ENCODE data around the gene AKR1A1.

DNA sequence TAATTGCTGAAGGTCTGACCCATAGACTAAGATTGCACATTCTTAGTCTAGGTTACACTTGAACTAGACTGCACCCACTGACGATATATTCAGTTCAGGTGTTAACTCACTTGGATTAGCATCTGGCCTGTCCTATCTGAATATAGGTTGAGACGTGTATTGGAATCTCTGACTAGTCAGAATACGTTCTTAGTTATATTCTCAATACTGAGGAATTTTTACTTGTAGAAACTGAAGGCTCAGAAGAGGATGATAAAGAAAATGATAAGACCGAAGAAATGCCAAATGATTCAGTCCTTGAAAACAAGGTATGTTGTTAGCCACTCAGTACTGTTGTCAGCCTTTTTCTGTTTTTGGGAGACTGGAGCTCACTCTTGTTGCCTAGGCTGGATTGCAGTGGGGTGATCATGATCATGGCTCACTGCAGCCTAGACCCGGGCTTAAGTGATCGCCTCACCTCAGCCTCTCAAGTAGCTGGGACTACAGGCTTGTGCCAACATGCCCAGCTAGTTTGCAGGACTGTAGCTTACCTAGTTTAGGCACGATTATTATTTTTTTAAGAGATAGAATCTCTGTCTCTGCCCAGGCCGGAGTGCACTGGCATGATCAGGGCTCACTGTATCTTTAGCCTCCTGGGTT, 62.4 kb downstream of the AKR1A1 start:
- TF ChIP-seq POLR2A (IDR thresholded peaks at IDR 0.05): no peak
- TF ChIP-seq, protein P1, sequence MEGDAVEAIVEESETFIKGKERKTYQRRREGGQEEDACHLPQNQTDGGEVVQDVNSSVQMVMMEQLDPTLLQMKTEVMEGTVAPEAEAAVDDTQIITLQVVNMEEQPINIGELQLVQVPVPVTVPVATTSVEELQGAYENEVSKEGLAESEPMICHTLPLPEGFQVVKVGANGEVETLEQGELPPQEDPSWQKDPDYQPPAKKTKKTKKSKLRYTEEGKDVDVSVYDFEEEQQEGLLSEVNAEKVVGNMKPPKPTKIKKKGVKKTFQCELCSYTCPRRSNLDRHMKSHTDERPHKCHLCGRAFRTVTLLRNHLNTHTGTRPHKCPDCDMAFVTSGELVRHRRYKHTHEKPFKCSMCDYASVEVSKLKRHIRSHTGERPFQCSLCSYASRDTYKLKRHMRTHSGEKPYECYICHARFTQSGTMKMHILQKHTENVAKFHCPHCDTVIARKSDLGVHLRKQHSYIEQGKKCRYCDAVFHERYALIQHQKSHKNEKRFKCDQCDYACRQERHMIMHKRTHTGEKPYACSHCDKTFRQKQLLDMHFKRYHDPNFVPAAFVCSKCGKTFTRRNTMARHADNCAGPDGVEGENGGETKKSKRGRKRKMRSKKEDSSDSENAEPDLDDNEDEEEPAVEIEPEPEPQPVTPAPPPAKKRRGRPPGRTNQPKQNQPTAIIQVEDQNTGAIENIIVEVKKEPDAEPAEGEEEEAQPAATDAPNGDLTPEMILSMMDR (IDR thresholded peaks at IDR 0.05): no peak
